GM19397 (cell line): ENCODE data around the gene MCF2.
"Not testable (repeated sequence)": the region's sequence is repeated elsewhere in the genome, so short reads cannot be mapped to it uniquely, and the experiment has no call there.

ENCODE experiments used
- ATAC-seq: cut with Tn5 transposase; IDR thresholded peaks from one replicate; pipeline ENCODE4 v1.9.1; 2021; ENCODE audit warnings: mild to moderate bottlenecking, moderate library complexity; ENCODE audit not compliant: unreplicated experiment

Gene MCF2

GRCh38 chrX:139708067-139708466 is at the start of gene MCF2:
Gene MCF2 (minus strand): TSS chrX:139708167. CDS start chrX:139651744, 56,423 bp downstream.
- ATAC-seq: no peak

- no peak for ATAC-seq
These were observed 43.1 kb upstream of the MCF2 start for GRCh38 chrX:139751053-139751452.

GRCh38 chrX:139750390-139750789 is 42.4 kb upstream of the MCF2 start:
- ATAC-seq: no peak

- ATAC-seq: no peak
These were observed 31.2 kb upstream of the MCF2 start for GRCh38 chrX:139739138-139739537.

- ATAC-seq: no peak
These were observed 30.6 kb upstream of the MCF2 start for GRCh38 chrX:139738581-139738980.

- ATAC-seq: no peak
These were observed 28.2 kb upstream of the MCF2 start for GRCh38 chrX:139736151-139736550.

GRCh38 chrX:139734996-139735395 is 27.0 kb upstream of the MCF2 start:
- ATAC-seq: no peak

GRCh38 chrX:139725720-139726119 is 17.8 kb upstream of the MCF2 start:
- ATAC-seq: peak; percentile 94

GRCh38 chrX:139724626-139725025 is 16.7 kb upstream of the MCF2 start:
- no peak for ATAC-seq

- ATAC-seq: no peak
These were observed 13.0 kb upstream of the MCF2 start for GRCh38 chrX:139720979-139721378.

- ATAC-seq: no peak
These were observed 12.2 kb upstream of the MCF2 start for GRCh38 chrX:139720136-139720535.

GRCh38 chrX:139702658-139703057 is 5.3 kb downstream of the MCF2 start:
- no peak for ATAC-seq

- no peak for ATAC-seq
These were observed 15.1 kb downstream of the MCF2 start for GRCh38 chrX:139692908-139693307.

GRCh38 chrX:139692506-139692849 is 15.5 kb downstream of the MCF2 start:
- ATAC-seq: no peak

- ATAC-seq: no peak
These were observed 16.0 kb downstream of the MCF2 start for GRCh38 chrX:139691843-139692505.

- no peak for ATAC-seq
These were observed 16.5 kb downstream of the MCF2 start for GRCh38 chrX:139691493-139691842.

GRCh38 chrX:139685175-139685574 is 22.8 kb downstream of the MCF2 start:
- ATAC-seq: not testable (repeated sequence)

- ATAC-seq: no peak
These were observed 27.6 kb downstream of the MCF2 start for GRCh38 chrX:139680356-139680755.

GRCh38 chrX:139647597-139647996 is 60.4 kb downstream of the MCF2 start:
- ATAC-seq: no peak

GRCh38 chrX:139642241-139642927 is 65.6 kb downstream of the MCF2 start:
- ATAC-seq: no peak

- ATAC-seq: no peak
These were observed 67.7 kb downstream of the MCF2 start for GRCh38 chrX:139640259-139640658.

GRCh38 chrX:139639253-139639652 is 68.7 kb downstream of the MCF2 start:
- ATAC-seq: no peak

- ATAC-seq: no peak
These were observed 107.9 kb downstream of the MCF2 start for GRCh38 chrX:139600105-139600504.
